ENCODE data around the gene ATRIP.
"Not testable (repeated sequence)": the region's sequence is repeated elsewhere in the genome, so short reads cannot be mapped to it uniquely, and the experiment has no call there.

ATRIP gene

GRCh38 chr3:48460517-48460902 is 14.0 kb downstream of the ATRIP start:
- peaks cover 37 to 72% (median 40%) of the 10 kb centered on the region in 3 donors for H3K36me3 ChIP-seq
- H3K9me3 ChIP-seq: no peaks in the 10 kb centered on the region
- no peak for TF ChIP-seq CTCF (IDR thresholded peaks at IDR 0.05)
- no peaks in the 10 kb centered on the region for H3K27me3 ChIP-seq
- no peak overlapping the region for H3K27ac ChIP-seq
- DNase-seq: no peak
- intact Hi-C loops (cut with DNase I; ENCODE audit: low total_unique reads): loop anchor here (10.0 kb wide), 2 partner anchors 174 to 224 kb away; partner anchors contain the start of genes NCKIPSD and SLC26A6
- peaks cover 0 to 8% (median 7%) of the 10 kb centered on the region in 4 donors for H3K4me1 ChIP-seq
- H3K4me3 ChIP-seq: no peak overlapping the region

- intact Hi-C loops (cut with DNase I; ENCODE audit: low total_unique reads): loop anchor here (10.0 kb wide), 2 partner anchors 173 to 223 kb away; partner anchors contain the start of genes NCKIPSD and SLC26A6
- Histone ChIP-seq H3K4me1 (peaks cover 0 to 14% (median 12%) of the 10 kb centered on the region in 4 donors), H3K36me3 (peaks cover 36 to 60% (median 37%) of the 10 kb centered on the region in 3 donors)
- H3K27ac ChIP-seq, H3K27me3 ChIP-seq, H3K9me3 ChIP-seq, DNase-seq, H3K4me3 ChIP-seq: not testable (repeated sequence)
Observed at GRCh38 chr3:48461767-48462166, 15.2 kb downstream of the ATRIP start.

GRCh38 chr3:48463703-48464102 is 17.2 kb downstream of the ATRIP start:
- TF ChIP-seq CTCF (IDR thresholded peaks at IDR 0.05): no peak
- Histone ChIP-seq H3K4me3 (no peak overlapping the region), H3K4me1 (peaks cover 0 to 34% (median 32%) of the 10 kb centered on the region in 4 donors), H3K36me3 (peaks cover 35 to 60% (median 52%) of the 10 kb centered on the region in 3 donors), H3K27ac (peak overlapping the region; percentile 93 to 95), H3K9me3 (no peaks in the 10 kb centered on the region), H3K27me3 (no peaks in the 10 kb centered on the region)
- intact Hi-C loops (cut with DNase I; ENCODE audit: low total_unique reads): loop anchor here (2.0 to 10.0 kb wide), 3 partner anchors 85 to 221 kb away; partner anchors contain the start of genes NCKIPSD and SLC26A6
- DNase-seq: no peak

GRCh38 chr3:48464713-48465221 is 18.2 kb downstream of the ATRIP start:
- H3K27ac ChIP-seq: peak overlapping the region; percentile 93 to 95
- intact Hi-C loops (cut with DNase I; ENCODE audit: low total_unique reads): loop anchor here (2.0 to 10.0 kb wide), 4 partner anchors 43 to 220 kb away; partner anchors contain the start of genes NCKIPSD and SLC26A6
- no peaks in the 10 kb centered on the region for H3K9me3 ChIP-seq
- no peak for TF ChIP-seq CTCF (IDR thresholded peaks at IDR 0.05)
- no peaks in the 10 kb centered on the region for H3K27me3 ChIP-seq
- peak in 1 of 2 donors; percentile 75 for DNase-seq
- no peak overlapping the region for H3K4me3 ChIP-seq
- peaks cover 0 to 44% (median 42%) of the 10 kb centered on the region in 4 donors for H3K4me1 ChIP-seq
- peaks cover 29 to 60% (median 52%) of the 10 kb centered on the region in 3 donors for H3K36me3 ChIP-seq

GRCh38 chr3:48465237-48465530 is 18.6 kb downstream of the ATRIP start:
- Histone ChIP-seq H3K36me3 (peaks cover 25 to 60% (median 52%) of the 10 kb centered on the region in 3 donors), H3K4me3 (no peak overlapping the region)
- no peak for DNase-seq

More at GRCh38 chr3:48465237-48465530, 18.6 kb downstream of the ATRIP start:
- Histone ChIP-seq H3K27me3 (no peaks in the 10 kb centered on the region), H3K9me3 (no peaks in the 10 kb centered on the region), H3K27ac (peak overlapping the region; percentile 93 to 95), H3K4me1 (peaks cover 0 to 48% (median 46%) of the 10 kb centered on the region in 4 donors)
- TF ChIP-seq CTCF (IDR thresholded peaks at IDR 0.05): no peak
- intact Hi-C loops (cut with DNase I; ENCODE audit: low total_unique reads): loop anchor here (2.0 to 10.0 kb wide), 4 partner anchors 42 to 220 kb away; partner anchors contain the start of genes NCKIPSD and SLC26A6

Measured in tibial artery (tissue), 4 donors.